Measurements from ENCODE around the gene TMCC3.

TMCC3 gene

GRCh38 chr12:94671917-94672316 lies 21.6 kb upstream of the TMCC3 start:
- DNase-seq: no peak

DNA sequence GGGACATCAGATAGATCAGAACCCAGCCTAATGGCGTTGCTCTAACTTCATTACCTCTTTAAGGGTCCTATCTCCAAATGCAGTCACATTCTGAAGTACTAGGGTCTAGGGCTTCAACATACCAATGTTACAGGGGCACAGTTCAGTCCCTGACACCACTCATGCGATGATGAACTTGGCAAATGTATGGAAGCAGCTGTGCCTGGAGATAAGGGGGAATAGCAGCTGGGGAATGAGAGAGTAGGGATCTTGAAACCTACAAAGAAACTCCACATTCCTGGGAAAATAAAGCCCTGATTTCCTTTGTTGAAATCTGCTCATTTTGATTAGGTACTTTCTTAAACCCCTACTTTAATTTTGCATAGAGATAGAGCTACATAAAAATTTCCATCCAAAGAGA lies 20.5 kb upstream of the TMCC3 start:
- DNase-seq: no peak

DNA sequence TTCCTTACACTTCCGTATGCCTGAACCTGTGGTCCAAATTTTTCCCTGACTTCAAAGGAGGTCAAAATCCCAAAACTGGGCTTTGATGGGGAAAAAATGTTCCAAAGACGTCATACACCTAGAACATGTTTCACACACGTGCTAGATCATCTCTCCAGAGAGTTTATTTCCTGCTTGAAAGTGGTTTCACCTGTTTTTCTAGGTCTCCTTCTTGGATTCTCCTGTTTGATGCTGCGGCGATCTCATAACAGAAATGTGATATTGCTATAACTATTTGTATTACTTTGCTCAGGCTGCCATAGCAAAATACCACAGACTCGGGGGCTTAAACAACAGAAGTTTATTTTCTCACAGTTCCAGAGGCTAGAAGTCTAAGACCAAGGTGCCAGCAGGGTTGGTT lies 19.7 kb upstream of the TMCC3 start:
- no peak for DNase-seq

DNA sequence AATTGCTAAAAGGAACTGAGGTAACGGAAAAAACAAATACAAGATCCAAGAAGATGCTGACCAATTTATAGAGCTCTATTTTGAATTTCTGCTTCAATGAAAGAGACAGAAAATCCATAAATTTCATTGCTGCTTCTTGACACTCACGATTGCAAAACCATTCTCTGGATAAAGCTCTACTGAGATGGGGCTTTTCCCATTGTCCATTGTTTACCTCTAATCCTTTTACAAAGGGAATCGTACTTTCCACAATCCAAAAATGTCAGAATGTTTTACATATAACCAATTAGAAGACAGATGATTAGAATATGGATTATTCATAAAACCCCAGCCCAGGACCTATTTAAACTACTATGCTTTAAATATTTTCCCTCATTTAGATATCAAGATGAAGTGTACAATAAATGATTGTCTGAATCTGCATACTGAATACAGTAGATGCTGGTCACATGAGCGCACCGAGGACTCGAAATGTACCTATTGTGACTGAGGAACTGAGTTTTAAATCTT lies 16.7 kb upstream of the TMCC3 start:
- no peak for DNase-seq

DNA sequence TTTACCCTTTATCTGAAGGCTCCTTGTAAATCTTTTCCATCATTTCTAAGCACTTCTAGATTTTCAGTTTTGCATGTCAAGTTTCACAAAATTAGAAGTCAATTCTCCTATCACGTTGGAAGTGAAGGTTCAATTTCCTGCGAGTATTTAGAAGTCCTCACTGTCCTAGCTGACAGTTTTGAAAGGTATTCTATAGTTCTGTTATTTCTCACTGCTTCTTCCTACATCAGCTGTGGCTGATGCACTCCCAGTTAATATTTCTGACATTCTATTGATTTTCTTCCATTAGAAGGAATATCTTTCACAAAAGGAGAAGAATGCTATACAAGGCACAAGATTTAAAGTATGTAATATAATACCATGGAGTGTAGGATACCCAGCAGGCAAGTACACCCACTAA lies 15.8 kb upstream of the TMCC3 start:
- DNase-seq: no peak

- no peak for DNase-seq
Measured at GRCh38 chr12:94663702-94664101, 13.3 kb upstream of the TMCC3 start.

DNA sequence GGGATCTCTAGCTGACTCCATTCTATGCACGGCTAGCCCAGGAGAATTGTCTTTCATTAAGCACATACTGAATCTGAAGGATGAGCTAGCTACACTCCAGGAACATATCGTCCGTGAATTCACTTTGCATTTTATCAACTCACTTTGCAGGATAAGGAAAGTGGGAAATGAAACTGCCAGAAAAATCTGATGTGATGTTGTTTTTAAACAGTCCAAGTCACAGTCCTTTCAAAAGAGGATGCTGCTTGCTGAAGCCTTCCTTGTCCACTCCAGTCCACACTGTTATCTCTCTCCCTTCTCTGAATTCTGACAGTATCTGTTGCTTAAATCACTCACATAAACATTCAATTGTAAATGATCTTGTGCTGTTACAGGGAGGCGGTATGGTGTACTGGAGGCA lies 12.7 kb upstream of the TMCC3 start:
- DNase-seq: no peak

GRCh38 chr12:94660436-94660835 lies 10.1 kb upstream of the TMCC3 start:
- DNase-seq: no peak

DNA sequence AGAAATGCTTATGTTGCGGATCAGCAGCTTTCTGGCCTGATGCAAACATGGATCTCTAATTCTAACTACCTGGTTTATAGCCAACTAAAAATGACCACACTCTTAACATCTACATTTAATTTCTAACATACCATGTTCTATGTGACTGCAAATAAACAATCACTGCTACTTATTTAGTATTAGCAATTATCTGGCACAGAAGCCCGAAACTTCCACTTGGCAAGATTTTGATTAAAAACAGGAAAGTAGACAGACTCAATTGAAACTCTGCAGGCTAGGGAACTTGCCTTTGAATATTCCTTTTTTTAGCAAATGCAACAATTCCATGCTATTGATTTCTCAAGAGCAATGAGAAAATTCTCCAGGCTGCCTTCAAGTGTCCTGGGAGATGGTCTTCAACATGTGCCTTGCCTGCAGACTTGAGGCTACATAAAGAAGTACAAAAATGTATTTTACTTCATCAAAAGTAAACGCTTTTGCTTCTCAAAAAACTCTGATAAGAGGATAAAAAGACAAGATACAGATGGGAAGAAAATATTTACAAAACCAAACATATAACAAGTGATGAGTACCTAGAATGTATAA lies 9.1 kb upstream of the TMCC3 start:
- DNase-seq: no peak

GRCh38 chr12:94658931-94659330 lies 8.6 kb upstream of the TMCC3 start:
- no peak for DNase-seq

DNA sequence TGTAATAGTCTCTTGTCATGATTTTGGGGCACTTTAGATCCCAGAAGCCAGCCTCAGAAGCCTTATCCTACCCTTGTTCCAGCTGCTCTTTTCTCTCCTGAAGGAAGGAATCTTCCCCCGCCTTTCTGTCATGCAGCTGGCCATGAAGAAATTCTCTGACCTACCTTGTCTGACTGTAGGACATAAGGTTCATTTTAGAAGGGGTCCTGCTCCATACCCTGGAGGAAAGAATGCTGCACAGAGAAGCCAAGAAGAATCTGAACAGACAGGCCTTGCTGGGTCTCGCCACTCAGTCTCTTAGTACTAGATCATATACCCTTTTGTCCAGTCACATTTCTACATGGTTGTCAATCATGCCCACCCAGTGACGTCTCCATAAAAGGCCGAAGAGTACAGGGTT lies 6.2 kb upstream of the TMCC3 start:
- no peak for DNase-seq

- DNase-seq: peak in 1 of 2 experiments; percentile 12
Measured at GRCh38 chr12:94649349-94650142, 811 bp downstream of the TMCC3 start.

DNA sequence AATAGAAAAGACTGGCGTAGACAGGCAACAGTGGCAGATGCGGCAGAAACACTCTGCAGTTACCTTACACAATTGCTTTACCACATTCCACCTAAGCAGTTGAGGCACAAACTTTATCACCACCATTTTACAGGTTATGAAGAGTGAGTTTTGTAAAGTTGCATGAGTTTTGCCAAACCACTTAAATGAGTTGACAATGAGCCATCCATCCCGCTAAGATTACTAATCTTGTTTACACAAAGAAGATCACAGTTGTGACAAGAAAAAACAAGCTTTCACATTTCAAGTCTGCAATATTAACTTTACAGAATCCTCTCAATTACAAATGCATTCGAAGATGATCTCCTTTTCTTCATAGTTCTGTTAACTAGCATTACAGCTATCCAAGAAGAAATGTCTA lies 1.8 kb downstream of the TMCC3 start:
- DNase-seq: no peak

- DNase-seq: no peak
Measured at GRCh38 chr12:94644141-94644979, 6.0 kb downstream of the TMCC3 start.

- no peak for DNase-seq
Measured at GRCh38 chr12:94643606-94644005, 6.8 kb downstream of the TMCC3 start.

DNA sequence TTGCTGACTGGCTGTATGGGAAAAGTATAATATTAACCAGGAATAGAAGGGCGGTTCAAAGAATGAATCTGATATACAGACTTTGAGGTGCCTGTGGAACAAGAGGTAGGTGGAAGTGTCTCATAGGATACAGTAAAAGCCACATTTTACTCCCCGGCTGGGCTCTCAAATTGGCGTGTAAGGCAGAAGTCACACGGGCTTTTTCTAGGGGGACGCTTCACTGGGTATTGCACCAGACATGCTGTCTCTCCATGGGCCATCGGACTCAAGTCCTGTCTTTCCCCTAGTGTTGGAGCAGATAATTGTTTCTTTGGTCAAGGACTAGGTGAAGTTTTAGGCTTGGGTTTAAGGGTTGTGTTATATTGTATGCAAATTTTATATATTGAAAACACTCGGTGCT lies 9.1 kb downstream of the TMCC3 start:
- no peak for DNase-seq

- no peak for DNase-seq
Measured at GRCh38 chr12:94640134-94640928, 10.0 kb downstream of the TMCC3 start.

DNA sequence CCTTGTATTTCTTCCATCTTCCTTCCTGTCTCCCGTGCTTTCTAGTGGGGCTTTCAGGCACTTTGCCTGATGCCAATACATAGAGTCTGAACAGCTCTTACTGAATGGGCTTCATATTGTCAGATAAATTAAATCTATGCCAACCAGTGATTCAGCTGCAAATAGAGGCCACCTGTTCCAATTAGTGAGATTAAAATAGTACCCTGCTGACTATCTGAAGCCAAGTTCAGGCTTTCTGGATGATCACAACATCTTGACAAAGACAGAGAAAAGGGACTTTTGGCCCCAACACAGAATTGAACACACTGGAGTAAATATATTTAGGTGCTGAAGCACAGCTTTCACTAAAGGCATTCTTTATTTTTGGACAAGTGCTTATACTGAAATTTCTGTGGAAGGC lies 11.8 kb downstream of the TMCC3 start:
- no peak for DNase-seq

GRCh38 chr12:94637390-94638113 lies 12.8 kb downstream of the TMCC3 start:
- DNase-seq: no peak

DNA sequence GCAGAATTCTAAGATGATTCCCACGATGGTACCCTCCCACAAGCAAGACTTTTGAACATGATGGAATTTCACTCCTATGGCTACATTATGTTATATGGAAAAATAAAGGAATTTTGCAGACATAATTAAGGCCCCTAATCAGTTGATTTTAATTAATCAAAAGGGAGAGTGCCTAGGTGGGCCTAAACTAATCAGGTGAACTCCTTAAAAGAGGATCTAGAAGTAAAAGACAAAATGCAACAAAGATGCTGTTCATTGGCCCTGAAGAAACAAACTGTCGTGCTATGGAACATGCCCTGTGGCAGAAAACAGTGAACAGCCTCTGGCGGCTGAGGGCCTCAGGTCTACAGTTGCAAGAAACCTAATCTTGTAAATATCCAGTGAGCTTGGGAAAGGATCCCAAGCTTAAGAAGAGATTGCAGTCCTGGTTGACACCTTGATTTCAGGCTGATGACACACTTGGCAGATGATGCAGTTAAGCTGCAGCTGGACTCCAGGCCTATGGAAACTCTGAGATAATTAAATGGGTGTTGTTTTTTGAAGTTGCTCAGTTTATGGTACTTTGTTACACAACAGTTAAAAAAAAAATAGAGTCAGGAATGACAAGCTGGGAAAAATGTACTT lies 13.8 kb downstream of the TMCC3 start:
- no peak for DNase-seq

DNA sequence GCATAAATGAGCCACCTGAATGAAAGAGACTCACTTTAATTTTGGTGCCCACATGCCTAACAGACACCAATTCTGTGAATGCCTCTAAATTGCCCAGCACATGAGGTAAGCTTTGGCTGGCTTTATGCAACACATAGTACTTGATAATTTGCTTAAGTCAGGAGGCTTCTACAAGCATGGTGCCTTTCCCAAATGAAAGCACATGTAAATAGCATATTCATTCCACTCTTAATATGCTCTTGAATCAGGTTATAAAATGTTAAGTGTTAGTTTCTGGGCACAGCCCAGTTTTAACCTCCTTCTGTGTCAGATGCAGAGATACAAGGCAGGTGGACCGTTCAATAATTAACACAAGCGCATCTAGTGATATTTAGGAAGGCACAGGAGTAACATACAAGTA lies 15.6 kb downstream of the TMCC3 start:
- DNase-seq: no peak

DNA sequence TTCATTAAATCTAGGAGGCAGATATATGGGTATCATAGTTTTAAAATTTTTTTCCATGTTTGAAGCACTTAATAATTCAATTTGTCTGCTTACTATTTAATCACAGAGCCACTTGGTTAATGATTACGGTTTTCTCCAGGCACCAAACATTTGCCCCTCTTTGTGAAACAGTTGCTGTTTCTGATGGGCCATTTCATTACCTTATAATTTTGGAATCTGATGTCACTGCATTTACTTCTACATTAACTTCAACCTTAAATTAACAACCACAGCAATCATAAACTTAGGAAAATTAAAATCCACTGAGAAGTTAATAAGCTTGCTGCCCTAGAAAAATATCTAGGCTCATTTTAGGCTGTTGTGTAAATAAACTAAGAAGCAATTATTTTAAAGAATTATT lies 17.0 kb downstream of the TMCC3 start:
- DNase-seq: no peak

Measured in activated CD4-positive, alpha-beta T cell treated with anti-CD3 and anti-CD28 coated beads, Interleukin-2, amount 50 U/mL, for 4 hours (primary cell).